GM12872 (cell line): ENCODE measurements around the gene DPP4.

ENCODE experiments used
- CTCF ChIP-seq: IDR thresholded peaks from 3 replicates; pipeline ENCODE4 v1.5.1; 2011; ENCODE audit warnings: low read depth, mild to moderate bottlenecking, low read length, moderate library complexity; ENCODE audit not compliant: insufficient read depth

The DPP4 gene

GRCh38 chr2:162082681-162083080, 8.7 kb upstream of the DPP4 start:
- no peak for TF ChIP-seq CTCF

GRCh38 chr2:162082036-162082435, 8.0 kb upstream of the DPP4 start:
- TF ChIP-seq CTCF = no peak

- no peak for TF ChIP-seq CTCF
These were observed 5.5 kb upstream of the DPP4 start for GRCh38 chr2:162079514-162079913.

- TF ChIP-seq CTCF = no peak
These were observed 1.7 kb upstream of the DPP4 start for GRCh38 chr2:162075689-162076132.

- no peak for TF ChIP-seq CTCF
These were observed 1.1 kb upstream of the DPP4 start for GRCh38 chr2:162074928-162075688.

GRCh38 chr2:162074632-162074895, 549 bp upstream of the DPP4 start:
- no peak for TF ChIP-seq CTCF

- TF ChIP-seq CTCF = no peak
These were observed 783 bp downstream of the DPP4 start for GRCh38 chr2:162072976-162073887.
